ENCODE measurements around the gene F2RL1.
"Not testable (repeated sequence)": the region's sequence is repeated elsewhere in the genome, so short reads cannot be mapped to it uniquely, and the experiment has no call there.

The F2RL1 gene

GRCh38 chr5:76818844-76819831 is at the start of gene F2RL1:
F2RL1 (plus strand) TSS chr5:76819030; CDS start chr5:76819183, 153 bp downstream.
- peak; percentile 99 for DNase-seq

DNA sequence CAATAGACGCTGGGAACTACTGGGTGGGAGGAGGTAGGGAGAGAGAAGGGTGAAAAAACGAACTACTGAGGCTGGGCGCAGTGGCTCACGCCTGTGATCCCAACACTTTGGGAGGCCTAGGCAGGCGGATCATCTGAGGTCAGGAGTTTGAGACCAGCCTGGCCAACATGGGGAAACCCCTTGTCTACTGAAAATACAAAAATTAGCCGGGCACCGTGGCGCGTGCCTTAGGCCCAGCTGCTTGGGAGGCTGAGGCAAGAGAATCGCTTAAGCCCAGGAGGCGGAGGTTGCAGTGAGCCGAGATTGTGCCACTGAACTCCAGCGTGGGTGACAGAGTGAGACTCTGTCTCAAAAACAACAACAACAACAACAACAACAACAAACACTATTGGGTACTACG is 47.8 kb upstream of the F2RL1 start:
- DNase-seq, result not testable (repeated sequence)

DNA sequence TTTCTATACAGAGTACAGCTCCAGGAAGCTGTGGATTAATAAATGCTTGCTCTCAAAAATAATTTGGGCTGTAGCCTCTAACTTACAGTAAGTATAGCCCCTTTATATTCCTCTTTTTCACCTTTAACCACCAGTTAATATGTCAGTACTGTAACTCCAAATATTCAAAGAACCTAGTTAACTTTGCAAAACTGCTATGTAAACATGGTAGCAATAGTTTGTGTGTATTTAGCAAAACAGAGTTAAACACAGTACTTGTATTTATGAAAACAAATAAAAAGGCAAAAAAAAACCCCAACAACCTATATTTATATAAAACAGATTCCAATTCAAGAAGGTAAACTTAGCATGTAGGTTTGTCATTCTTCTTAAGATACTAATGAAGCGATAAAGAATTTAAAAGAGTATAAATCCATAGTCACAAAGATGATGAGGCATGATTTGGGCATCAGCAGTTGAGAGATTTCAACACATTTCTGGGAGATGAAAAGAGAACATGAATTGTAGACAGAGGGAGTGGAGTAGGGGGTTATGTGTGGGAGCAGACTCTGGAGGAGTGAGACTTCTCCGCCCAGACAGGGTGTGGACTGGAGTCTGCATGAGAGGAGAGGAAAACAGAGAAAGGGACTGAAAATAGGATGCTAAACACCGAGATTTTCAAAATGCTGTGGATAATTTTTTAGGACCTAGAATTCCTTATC is 47.0 kb upstream of the F2RL1 start:
- no peak for DNase-seq

DNA sequence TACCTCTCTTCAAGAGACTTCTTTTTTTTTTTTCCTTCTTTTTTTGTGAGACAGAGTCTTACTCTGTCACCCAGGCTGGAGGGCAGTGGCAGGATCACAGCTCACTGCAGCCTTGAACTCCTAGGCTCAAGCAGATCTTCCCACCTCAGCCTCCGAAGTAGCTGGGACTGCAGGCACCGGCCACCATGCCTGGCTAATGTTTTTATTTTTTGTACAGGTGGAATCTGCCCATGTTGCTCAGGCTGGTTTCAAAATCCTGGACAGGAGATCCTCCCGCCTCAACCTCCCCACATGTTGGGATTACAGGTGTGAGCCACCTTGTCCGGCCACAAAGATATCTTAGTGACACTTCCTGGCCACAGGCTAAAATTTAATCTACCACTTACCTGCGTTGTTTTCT is 42.9 kb upstream of the F2RL1 start:
- DNase-seq, result no peak

DNA sequence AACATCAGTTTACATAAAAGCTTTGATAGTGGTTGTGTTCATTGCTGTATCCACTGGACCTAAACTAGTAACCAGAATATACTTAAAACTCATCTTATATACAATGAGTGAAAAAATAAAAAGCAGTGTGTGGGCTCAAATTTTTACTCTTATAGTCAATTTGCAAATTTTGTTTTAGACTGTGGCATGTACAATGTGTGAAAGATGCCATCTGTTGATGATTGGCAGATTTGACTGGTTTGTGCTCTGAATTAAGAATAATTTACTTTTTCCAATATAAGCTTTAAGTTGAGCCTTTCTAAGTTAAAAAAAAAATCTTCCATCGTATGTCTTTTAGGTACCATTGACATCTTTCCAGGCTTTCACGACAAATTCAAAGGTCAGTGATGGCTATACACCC is 42.4 kb upstream of the F2RL1 start:
- DNase-seq, result no peak

DNA sequence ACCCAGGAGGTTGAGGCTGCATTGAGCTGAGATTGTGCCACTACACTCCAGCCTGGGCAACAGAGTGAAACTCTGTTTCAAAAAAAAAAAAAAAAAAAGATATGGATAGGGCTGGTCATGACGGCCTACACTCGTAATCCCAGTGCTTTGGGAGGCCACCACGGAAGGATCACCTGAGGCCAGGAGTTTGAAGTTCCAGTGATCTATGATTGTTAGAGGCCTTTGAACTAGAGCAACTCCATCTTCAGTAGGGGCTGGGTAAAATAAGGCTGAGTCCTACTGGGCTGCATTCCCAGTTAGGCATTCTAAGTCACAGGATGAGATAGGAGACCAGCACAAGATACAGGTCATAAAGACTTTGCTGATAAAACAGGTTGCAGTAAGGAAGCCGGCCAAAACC is 38.2 kb upstream of the F2RL1 start:
- not testable (repeated sequence) for DNase-seq

- peak; percentile 68 for DNase-seq
These were observed 37.1 kb upstream of the F2RL1 start for GRCh38 chr5:76781775-76782174.

GRCh38 chr5:76782444-76782843 is 36.4 kb upstream of the F2RL1 start:
- DNase-seq, result no peak

GRCh38 chr5:76787237-76787636 is 31.6 kb upstream of the F2RL1 start:
- DNase-seq, result peak; percentile 52

- no peak for DNase-seq
These were observed 30.5 kb upstream of the F2RL1 start for GRCh38 chr5:76788362-76788761.

DNA sequence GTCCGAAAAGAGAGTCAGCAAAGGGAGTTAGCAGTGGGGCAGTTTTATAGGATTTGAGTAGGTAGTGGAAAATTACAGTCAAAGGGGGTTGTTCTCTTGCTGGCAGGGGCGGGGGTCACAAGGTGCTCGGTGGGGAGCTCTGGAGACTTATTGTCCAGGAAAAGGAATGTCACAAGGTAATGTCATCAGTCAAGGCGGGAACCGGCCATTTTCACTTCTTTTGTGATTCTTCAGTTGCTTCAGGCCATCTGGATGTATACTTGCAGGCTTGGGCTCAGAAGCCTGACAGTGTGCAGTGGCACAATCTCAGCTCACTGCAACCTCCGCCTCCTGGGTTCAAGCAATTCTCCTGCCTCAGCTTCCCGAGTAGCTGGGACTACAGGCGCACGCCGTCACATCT is 29.6 kb upstream of the F2RL1 start:
- not testable (repeated sequence) for DNase-seq

DNA sequence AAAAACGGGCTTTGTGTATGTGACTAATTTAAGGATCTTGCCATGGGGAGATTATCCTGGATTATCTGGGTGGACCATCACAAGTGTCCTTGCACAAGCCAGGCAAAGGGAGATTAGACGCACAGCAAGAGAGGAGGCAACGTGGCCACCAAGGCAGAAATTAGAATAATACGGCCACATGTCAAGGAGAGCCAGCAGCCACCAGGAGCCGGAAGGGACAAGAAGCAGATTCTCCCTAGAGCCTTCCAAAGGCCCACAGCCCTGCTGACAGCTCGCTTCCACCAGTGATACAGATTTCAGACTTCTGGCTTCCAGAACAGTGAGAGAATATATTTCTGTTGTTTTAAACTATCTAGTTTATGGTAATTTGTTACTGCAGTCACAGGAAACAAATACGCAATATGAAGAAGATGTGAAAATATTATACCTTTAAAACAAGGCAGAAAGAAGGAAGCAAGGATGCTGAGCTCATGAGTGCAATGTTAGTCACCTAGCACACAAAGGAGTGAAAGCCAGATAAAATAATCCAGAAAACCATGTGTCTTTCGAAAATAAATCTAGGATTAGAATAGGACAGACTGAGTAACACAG is 28.7 kb upstream of the F2RL1 start:
- DNase-seq, result peak; percentile 72

GRCh38 chr5:76790632-76791290 is 28.1 kb upstream of the F2RL1 start:
- peak; percentile 91 for DNase-seq

DNA sequence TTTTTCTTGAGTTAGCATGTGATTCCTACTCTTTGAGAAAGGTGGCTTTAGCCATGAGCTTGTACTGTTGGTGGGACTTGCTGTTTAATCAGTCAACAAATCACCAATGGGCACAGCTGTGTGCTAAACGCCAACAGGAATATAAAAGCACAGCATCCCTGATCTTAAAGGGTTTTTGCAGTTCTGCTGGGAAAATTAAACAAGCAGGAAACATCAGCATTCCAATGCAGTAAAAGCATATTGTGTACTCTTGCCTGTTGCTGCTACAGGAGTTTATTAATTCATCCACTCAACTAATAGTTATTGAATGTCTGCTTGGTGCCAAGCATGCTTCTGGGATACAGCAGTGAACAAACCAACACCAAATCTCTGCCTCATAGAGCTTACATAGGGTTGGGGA is 27.4 kb upstream of the F2RL1 start:
- no peak for DNase-seq

GRCh38 chr5:76794871-76795270 is 24.0 kb upstream of the F2RL1 start:
- DNase-seq, result no peak

DNA sequence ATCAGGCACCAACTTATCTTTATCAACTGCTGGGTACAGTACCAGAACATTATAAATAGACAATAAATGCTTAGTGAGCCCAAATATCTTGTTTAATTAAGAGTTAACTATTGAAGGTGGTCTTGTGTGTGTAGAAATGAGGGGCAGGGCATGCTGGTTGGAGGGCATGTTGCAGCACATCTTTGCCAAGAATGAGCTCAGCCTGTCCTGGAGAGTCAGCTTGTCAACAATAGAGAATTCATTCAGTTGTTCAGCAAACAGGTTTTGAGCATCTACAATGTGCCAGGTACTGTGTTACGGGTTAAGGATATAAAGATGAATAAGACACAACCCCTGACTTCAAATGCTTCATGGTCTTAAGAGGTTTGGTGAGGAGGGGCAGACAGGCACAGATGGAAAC is 19.2 kb upstream of the F2RL1 start:
- DNase-seq, result no peak

GRCh38 chr5:76800579-76800978 is 18.3 kb upstream of the F2RL1 start:
- DNase-seq, result no peak

DNA sequence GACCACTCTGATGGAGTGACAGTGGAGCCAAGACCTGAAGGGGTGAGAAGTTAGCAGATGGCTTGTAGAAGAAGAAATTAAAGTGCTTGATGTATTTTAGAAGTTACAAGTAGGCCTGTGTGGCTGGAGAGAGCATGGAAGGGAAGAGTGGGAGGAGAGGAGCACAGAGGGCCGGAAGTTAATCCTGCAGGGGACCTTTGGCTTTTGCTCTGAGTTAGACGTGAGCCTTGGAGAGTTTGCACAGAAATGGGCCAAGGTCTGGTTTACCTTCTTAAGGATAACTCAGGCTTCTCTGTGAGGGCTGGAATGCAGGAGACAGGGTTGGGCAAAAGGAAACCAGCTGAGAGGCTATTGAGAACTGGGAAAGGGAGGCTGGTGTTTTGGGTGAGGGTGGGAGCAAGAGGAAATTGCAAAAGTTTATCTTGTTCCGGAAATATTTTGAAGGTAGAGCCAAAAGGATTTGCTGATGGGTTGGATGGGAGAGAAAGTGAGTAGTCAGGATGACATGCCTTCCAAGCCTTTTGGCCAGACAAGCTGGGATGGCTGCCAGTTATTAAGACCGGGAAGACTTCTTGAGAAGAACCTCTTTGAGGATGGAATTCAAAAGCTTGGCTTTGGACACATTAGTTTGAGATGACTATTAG is 17.5 kb upstream of the F2RL1 start:
- no peak for DNase-seq

- DNase-seq, result peak; percentile 76
These were observed 17.0 kb upstream of the F2RL1 start for GRCh38 chr5:76801803-76802195.

- peak; percentile 76 for DNase-seq
These were observed 14.6 kb upstream of the F2RL1 start for GRCh38 chr5:76804266-76804665.

- peak; percentile 88 for DNase-seq
These were observed 12.9 kb upstream of the F2RL1 start for GRCh38 chr5:76805821-76806505.

DNA sequence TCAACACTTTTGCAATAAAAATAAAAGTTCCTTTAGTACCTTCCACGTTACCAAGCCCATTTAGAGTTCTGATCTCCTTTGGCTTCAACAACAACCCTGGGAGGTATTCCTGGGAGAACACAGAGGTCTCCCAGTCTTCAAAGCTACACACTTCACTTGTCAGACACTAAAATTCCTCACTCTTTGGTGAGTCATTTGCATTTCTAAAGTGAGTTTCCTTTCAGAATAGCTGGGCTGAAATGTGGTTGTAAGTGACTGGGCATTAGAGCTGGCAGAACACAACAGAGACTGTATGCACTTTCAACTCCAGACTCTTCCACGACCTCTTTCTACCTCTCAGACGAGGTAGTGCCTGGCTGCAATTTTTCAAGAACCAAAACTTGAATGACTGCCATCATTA is 11.5 kb upstream of the F2RL1 start:
- peak; percentile 81 for DNase-seq
